Measurements from ENCODE around the gene CCR7. TPM values are rescaled to one million over a fixed set of nuclear protein-coding genes. Genes with fewer than 3 reads are reported as not detected.

The CCR7 gene
- total and polyA plus RNA-seq, 2 of the 13 experiments (the other 11 are each of a cell fraction or from before 2014, with no cell fraction given) = 0.04 to 0.53 TPM

DNA sequence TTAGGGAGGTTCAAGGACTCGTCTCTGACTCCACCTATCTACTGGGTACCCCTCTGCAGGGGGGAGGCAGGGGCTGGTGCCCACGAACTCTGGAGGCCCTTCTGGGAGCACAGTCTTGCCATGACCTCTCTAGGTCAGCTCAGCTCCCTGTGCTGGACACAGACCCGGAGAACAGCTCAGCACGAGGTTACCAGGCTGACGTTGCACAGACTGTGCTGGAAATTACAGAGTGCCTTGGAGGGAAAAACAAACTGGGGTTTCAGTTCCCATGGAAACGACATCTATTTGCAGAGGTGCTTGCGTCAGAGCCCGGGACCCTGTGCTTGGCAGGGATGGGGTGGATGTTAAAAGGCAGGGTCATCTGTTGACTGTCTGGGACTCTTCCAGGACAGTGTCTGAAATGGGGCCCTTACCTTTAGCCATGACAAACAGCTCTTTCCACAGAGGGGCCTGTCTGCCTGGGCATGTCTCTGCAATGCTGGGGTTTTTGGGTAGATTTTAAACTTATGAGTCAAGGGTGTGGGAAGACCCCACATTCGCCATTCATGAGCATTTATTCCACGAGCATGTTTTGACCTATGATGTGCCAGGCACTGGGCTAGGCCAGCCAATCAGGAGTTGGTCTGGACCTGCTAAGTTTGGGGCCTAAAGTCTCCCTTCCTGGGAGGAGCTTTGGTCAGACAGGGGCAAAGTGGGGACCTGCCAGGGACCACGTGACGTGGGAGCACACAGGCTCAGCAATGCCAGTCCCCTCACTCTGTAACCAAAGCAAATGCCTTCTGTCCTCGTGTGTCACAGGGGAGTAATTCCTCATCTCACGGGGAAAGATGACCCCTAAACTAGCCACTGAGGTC is 22.5 kb downstream of the CCR7 start (continued):
- TF ChIP-seq, protein P1, sequence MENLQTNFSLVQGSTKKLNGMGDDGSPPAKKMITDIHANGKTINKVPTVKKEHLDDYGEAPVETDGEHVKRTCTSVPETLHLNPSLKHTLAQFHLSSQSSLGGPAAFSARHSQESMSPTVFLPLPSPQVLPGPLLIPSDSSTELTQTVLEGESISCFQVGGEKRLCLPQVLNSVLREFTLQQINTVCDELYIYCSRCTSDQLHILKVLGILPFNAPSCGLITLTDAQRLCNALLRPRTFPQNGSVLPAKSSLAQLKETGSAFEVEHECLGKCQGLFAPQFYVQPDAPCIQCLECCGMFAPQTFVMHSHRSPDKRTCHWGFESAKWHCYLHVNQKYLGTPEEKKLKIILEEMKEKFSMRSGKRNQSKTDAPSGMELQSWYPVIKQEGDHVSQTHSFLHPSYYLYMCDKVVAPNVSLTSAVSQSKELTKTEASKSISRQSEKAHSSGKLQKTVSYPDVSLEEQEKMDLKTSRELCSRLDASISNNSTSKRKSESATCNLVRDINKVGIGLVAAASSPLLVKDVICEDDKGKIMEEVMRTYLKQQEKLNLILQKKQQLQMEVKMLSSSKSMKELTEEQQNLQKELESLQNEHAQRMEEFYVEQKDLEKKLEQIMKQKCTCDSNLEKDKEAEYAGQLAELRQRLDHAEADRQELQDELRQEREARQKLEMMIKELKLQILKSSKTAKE (CRISPR knock-in tag; IDR thresholded peaks at IDR 0.05; ENCODE audit: borderline replicate concordance) = no peak
- no peak for TF ChIP-seq ZNF530 (CRISPR knock-in tag; IDR thresholded peaks at IDR 0.05; ENCODE audit: low read depth)
- TF ChIP-seq KLF6 (CRISPR knock-in tag; IDR thresholded peaks at IDR 0.05) = 0 out of 2 replicates have a peak, but pooled peaks have one; percentile 56
- TF ChIP-seq, protein P2, sequence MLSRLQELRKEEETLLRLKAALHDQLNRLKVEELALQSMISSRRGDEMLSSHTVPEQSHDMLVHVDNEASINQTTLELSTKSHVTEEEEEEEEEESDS (CRISPR knock-in tag; IDR thresholded peaks at IDR 0.05; ENCODE audit: borderline replicate concordance) = no peak
- TF ChIP-seq, protein P3, sequence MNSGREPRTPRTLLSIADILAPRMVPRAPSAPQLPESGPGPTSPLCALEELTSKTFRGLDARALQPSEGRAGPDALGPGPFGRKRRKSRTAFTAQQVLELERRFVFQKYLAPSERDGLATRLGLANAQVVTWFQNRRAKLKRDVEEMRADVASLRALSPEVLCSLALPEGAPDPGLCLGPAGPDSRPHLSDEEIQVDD (CRISPR knock-in tag; IDR thresholded peaks at IDR 0.05; ENCODE audit: borderline replicate concordance) = 0 out of 2 replicates have a peak, but pooled peaks have one; percentile 36
- no peak for TF ChIP-seq SP4 (CRISPR knock-in tag; IDR thresholded peaks at IDR 0.05)
- TF ChIP-seq ZNF441 (CRISPR knock-in tag; IDR thresholded peaks at IDR 0.05; ENCODE audit: borderline replicate concordance) = no peak
- peak; percentile 41 for TF ChIP-seq PHF21A (CRISPR knock-in tag; IDR thresholded peaks at IDR 0.05)
- TF ChIP-seq, protein P4, sequence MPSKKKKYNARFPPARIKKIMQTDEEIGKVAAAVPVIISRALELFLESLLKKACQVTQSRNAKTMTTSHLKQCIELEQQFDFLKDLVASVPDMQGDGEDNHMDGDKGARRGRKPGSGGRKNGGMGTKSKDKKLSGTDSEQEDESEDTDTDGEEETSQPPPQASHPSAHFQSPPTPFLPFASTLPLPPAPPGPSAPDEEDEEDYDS (CRISPR knock-in tag; IDR thresholded peaks at IDR 0.05) = peak; percentile 41; the same call in 1 of the 2 replicates
- TF ChIP-seq ATF7 (IDR thresholded peaks at IDR 0.05) = no peak
- TF ChIP-seq ATF7 (CRISPR knock-in tag; IDR thresholded peaks at IDR 0.05) = no peak
- TF ChIP-seq TEAD3 (CRISPR knock-in tag; optimal IDR thresholded peaks at IDR 0.05; ENCODE audit: borderline replicate concordance) = no peak
- no peak for TF ChIP-seq ZNF589 (CRISPR knock-in tag; conservative IDR thresholded peaks at IDR 0.05)
- TF ChIP-seq, protein P5, sequence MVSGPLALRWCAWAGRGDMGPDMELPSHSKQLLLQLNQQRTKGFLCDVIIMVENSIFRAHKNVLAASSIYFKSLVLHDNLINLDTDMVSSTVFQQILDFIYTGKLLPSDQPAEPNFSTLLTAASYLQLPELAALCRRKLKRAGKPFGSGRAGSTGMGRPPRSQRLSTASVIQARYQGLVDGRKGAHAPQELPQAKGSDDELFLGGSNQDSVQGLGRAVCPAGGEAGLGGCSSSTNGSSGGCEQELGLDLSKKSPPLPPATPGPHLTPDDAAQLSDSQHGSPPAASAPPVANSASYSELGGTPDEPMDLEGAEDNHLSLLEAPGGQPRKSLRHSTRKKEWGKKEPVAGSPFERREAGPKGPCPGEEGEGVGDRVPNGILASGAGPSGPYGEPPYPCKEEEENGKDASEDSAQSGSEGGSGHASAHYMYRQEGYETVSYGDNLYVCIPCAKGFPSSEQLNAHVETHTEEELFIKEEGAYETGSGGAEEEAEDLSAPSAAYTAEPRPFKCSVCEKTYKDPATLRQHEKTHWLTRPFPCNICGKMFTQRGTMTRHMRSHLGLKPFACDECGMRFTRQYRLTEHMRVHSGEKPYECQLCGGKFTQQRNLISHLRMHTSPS (CRISPR knock-in tag; IDR thresholded peaks at IDR 0.05; ENCODE audit: low read depth) = no peak
- TF ChIP-seq ZNF737 (CRISPR knock-in tag; IDR thresholded peaks at IDR 0.05; ENCODE audit: borderline replicate concordance) = no peak
- TF ChIP-seq, protein P6, sequence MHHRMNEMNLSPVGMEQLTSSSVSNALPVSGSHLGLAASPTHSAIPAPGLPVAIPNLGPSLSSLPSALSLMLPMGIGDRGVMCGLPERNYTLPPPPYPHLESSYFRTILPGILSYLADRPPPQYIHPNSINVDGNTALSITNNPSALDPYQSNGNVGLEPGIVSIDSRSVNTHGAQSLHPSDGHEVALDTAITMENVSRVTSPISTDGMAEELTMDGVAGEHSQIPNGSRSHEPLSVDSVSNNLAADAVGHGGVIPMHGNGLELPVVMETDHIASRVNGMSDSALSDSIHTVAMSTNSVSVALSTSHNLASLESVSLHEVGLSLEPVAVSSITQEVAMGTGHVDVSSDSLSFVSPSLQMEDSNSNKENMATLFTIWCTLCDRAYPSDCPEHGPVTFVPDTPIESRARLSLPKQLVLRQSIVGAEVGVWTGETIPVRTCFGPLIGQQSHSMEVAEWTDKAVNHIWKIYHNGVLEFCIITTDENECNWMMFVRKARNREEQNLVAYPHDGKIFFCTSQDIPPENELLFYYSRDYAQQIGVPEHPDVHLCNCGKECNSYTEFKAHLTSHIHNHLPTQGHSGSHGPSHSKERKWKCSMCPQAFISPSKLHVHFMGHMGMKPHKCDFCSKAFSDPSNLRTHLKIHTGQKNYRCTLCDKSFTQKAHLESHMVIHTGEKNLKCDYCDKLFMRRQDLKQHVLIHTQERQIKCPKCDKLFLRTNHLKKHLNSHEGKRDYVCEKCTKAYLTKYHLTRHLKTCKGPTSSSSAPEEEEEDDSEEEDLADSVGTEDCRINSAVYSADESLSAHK (CRISPR knock-in tag; IDR thresholded peaks at IDR 0.05; ENCODE audit: borderline replicate concordance) = no peak
- no peak for TF ChIP-seq ZNF552 (CRISPR knock-in tag; IDR thresholded peaks at IDR 0.05; ENCODE audit: borderline replicate concordance)
- TF ChIP-seq RAD51 (IDR thresholded peaks at IDR 0.05; ENCODE audit: borderline replicate concordance) = peak; percentile 35; the same call in 1 of the 2 replicates
- TF ChIP-seq XRCC5 (optimal IDR thresholded peaks at IDR 0.05; ENCODE audit: low read length) = no peak
- no peak for TF ChIP-seq POLR2AphosphoS5 (IDR thresholded peaks at IDR 0.05; ENCODE audit: low read depth, low read length)
- TF ChIP-seq POLR2G (IDR thresholded peaks at IDR 0.05; ENCODE audit: low read depth, low read length) = no peak
